H9 (cell line): ENCODE results near the gene TSPAN8. TPM values are rescaled to one million over a fixed set of nuclear protein-coding genes. Genes with fewer than 3 reads are reported as not detected.

ENCODE experiments used
- DNase-seq: peaks from one replicate; pipeline ENCODE4 v3.0.0-alpha.2; 2017
- H2AFZ ChIP-seq: one replicate; pipeline ENCODE4 v1.6.1; 2013; ENCODE audit warnings: mild to moderate bottlenecking, low read length, control low read depth, moderate library complexity
- H2AK5ac ChIP-seq: 2 replicates; pipeline ENCODE4 v1.6.1; 2013; ENCODE audit warnings: low read length, control low read depth, mixed read lengths; ENCODE audit not compliant: insufficient read length
- H2BK120ac ChIP-seq: one replicate; pipeline ENCODE4 v1.6.1; 2013; ENCODE audit warnings: low read depth, mild to moderate bottlenecking, low read length, control low read depth, inconsistent platforms; ENCODE audit not compliant: poor library complexity, severe bottlenecking
- H2BK12ac ChIP-seq: 2 replicates; pipeline ENCODE4 v1.6.1; 2013; ENCODE audit warnings: low read length, control low read depth, mixed read lengths, low read depth; ENCODE audit not compliant: insufficient read length
- H2BK15ac ChIP-seq: 2 replicates; pipeline ENCODE4 v1.6.1; 2013; ENCODE audit warnings: low read depth, low read length, control low read depth
- H2BK20ac ChIP-seq: one replicate; pipeline ENCODE4 v1.6.1; 2013; ENCODE audit warnings: low read depth, mild to moderate bottlenecking, low read length, control low read depth, inconsistent platforms; ENCODE audit not compliant: poor library complexity, severe bottlenecking
- H2BK5ac ChIP-seq: 2 replicates; pipeline ENCODE4 v1.6.1; 2013; ENCODE audit warnings: low read length, control low read depth, mixed read lengths; ENCODE audit not compliant: insufficient read length
- H3K14ac ChIP-seq: 2 replicates; pipeline ENCODE4 v1.6.1; 2013; ENCODE audit warnings: low read length, control low read depth; ENCODE audit not compliant: insufficient read depth
- H3K18ac ChIP-seq: 2 replicates; pipeline ENCODE4 v1.6.1; 2013; ENCODE audit warnings: low read depth, mild to moderate bottlenecking, mixed read lengths, low read length, control low read depth; ENCODE audit not compliant: insufficient read length
- H3K23ac ChIP-seq: 2 replicates; pipeline ENCODE4 v1.6.1; 2013; ENCODE audit warnings: low read length, control low read depth, mixed read lengths, low read depth; ENCODE audit not compliant: insufficient read length
- H3K23me2 ChIP-seq: 2 replicates; pipeline ENCODE4 v1.6.1; 2013; ENCODE audit warnings: low read depth, mild to moderate bottlenecking, mixed read lengths, low read length, control low read depth; ENCODE audit not compliant: insufficient read length, poor library complexity, severe bottlenecking
- H3K27ac ChIP-seq: 2 replicates; pipeline ENCODE4 v1.5.1; 2013; ENCODE audit warnings: low read length, control low read depth, mixed read lengths, low read depth; ENCODE audit not compliant: insufficient read length
- H3K27me3 ChIP-seq: 2 replicates; pipeline ENCODE4 v1.6.1; 2013; ENCODE audit warnings: low read length, control low read depth, inconsistent platforms; ENCODE audit not compliant: insufficient read depth
- H3K4ac ChIP-seq: 2 replicates; pipeline ENCODE4 v1.6.1; 2013; ENCODE audit warnings: low read depth, mild to moderate bottlenecking, control low read depth, inconsistent platforms, low read length, moderate library complexity
- H3K4me1 ChIP-seq: 2 replicates; pipeline ENCODE4 v1.6.1; 2013; ENCODE audit warnings: low read length, control low read depth, inconsistent platforms; ENCODE audit not compliant: insufficient read depth
- H3K4me2 ChIP-seq: 2 replicates; pipeline ENCODE4 v1.6.1; 2013; ENCODE audit warnings: low read length, control low read depth, mixed read lengths; ENCODE audit not compliant: insufficient read length, insufficient read depth
- H3K56ac ChIP-seq: 2 replicates; pipeline ENCODE4 v1.6.1; 2013; ENCODE audit warnings: low read depth, mild to moderate bottlenecking, mixed read lengths, low read length, control low read depth; ENCODE audit not compliant: insufficient read length
- H3K79me1 ChIP-seq: 2 replicates; pipeline ENCODE4 v1.6.1; 2013; ENCODE audit warnings: low read depth, mild to moderate bottlenecking, moderate library complexity, low read length, control low read depth, inconsistent platforms; ENCODE audit not compliant: insufficient read depth, poor library complexity, severe bottlenecking
- H3K79me2 ChIP-seq: 2 replicates; pipeline ENCODE4 v1.6.1; 2013; ENCODE audit warnings: low read length, control low read depth, inconsistent platforms; ENCODE audit not compliant: insufficient read depth
- H3K9ac ChIP-seq: 2 replicates; pipeline ENCODE4 v1.6.1; 2013; ENCODE audit warnings: low read length, control low read depth, mixed read lengths; ENCODE audit not compliant: insufficient read length; ENCODE audit errors: extremely low read depth
- H3K9me3 ChIP-seq: one replicate; pipeline ENCODE4 v1.6.1; 2013; ENCODE audit warnings: low read depth, low read length, inconsistent platforms; ENCODE audit not compliant: control insufficient read depth
- H3T11ph ChIP-seq: one replicate; pipeline ENCODE4 v1.6.1; 2013; ENCODE audit warnings: mild to moderate bottlenecking, low read length, control low read depth, inconsistent platforms
- H4K20me1 ChIP-seq: one replicate; pipeline ENCODE4 v1.6.1; 2013; ENCODE audit not compliant: control insufficient read depth, insufficient read length, insufficient read depth
- H4K5ac ChIP-seq: 2 replicates; pipeline ENCODE4 v1.6.1; 2013; ENCODE audit warnings: low read depth, mild to moderate bottlenecking, mixed read lengths, low read length, control low read depth; ENCODE audit not compliant: insufficient read length
- H4K8ac ChIP-seq: replicated peaks from 2 replicates; pipeline ENCODE4 v1.6.1; 2013; ENCODE audit warnings: low read length, control low read depth, mixed read lengths, low read depth; ENCODE audit not compliant: insufficient read length
- H4K91ac ChIP-seq: 2 replicates; pipeline ENCODE4 v1.6.1; 2013; ENCODE audit warnings: low read depth, mild to moderate bottlenecking, moderate library complexity, mixed read lengths, low read length, control low read depth; ENCODE audit not compliant: insufficient read length
- H3K27ac Mint-ChIP-seq, 3 experiments: 2 replicates in 2 of 3; 3 replicates in 1 of 3; pipeline ENCODE4 v1.8.0; 2020 to 2021; ENCODE audit warnings: mixed read lengths in 3 of 3, mild to moderate bottlenecking in 1 of 3, moderate library complexity in 1 of 3
- H3K27me3 Mint-ChIP-seq: 2 replicates; pipeline ENCODE4 v1.8.0; 2021; ENCODE audit warnings: low read depth, mild to moderate bottlenecking, moderate library complexity, mixed read lengths
- H3K36me3 Mint-ChIP-seq, 3 experiments: 2 replicates in 2 of 3; 3 replicates in 1 of 3; pipeline ENCODE4 v1.8.0; 2020 to 2021; ENCODE audit warnings: low read depth in 3 of 3, mixed read lengths in 3 of 3; ENCODE audit not compliant: insufficient read depth in 1 of 3
- H3K4me1 Mint-ChIP-seq, 2 experiments: 2 replicates each; pipeline ENCODE4 v1.8.0; 2020; ENCODE audit warnings: mixed read lengths in 2 of 2
- H3K4me3 Mint-ChIP-seq, 2 experiments: 2 replicates in 1 of 2; 3 replicates in 1 of 2; pipeline ENCODE4 v1.8.0; 2020 to 2021; ENCODE audit warnings: mild to moderate bottlenecking in 2 of 2, mixed read lengths in 2 of 2, moderate library complexity in 1 of 2
- H3K9me3 Mint-ChIP-seq, 2 experiments: 2 replicates in 1 of 2; 3 replicates in 1 of 2; pipeline ENCODE4 v1.8.0; 2020; ENCODE audit warnings: mild to moderate bottlenecking in 2 of 2, mixed read lengths in 2 of 2, moderate library complexity in 1 of 2
- WGBS: extraction: QIAGEN DNeasy Blood & Tissue Kit; methylation state at CpG from one replicate; pipeline ENCODE4 v1.1.7; 2013; ENCODE audit warnings: missing lambda C conversion rate, low lambda C conversion rate, mixed read lengths; ENCODE audit not compliant: insufficient read length; ENCODE audit errors: extremely low coverage; 5-methylcytosine and 5-hydroxymethylcytosine counted together
- total RNA-seq: library from RNA; stranded (reverse); gene quantifications from 2 replicates; pipeline ENCODE4 v1.2.1, GENCODE V29; 2021
- TF ChIP-seq, protein P1 (sequence below): fragments of 200-600 bp; sonication (generic); conservative IDR thresholded peaks from 3 replicates; pipeline ENCODE4 v1.8.0; 2021; ENCODE audit warnings: antibody characterized with exemption, mild to moderate bottlenecking

TSPAN8 gene
- total RNA-seq, 1 experiment from 2014 or later: not detected

DNA sequence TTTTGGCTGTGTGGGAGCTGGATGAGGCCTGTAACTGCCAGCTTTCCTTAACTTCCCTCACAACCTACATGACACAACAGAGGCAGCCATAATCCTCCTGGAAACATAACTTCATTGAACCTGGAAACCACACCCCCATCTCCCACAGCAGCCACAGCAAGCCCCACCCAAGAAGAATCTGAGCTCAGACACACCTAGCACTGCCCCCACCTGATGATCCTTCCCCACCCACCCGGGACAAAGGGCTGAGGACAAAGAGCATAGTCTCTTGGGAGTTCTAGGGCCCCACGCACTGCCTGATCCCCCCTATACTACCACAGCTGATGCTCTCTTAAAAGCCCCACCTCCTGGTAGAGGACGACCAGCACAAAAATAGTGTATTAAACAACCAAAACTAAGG, 29.6 kb upstream of the TSPAN8 start:
- Histone ChIP-seq H3K14ac (no peak overlapping the region), H3K4me2 (no peak overlapping the region), H3K4ac (no peak overlapping the region), H3K9ac (no peak overlapping the region), H2AK5ac (no peak overlapping the region), H3K56ac (no peak overlapping the region), H3K27me3 (no peaks in the 10 kb centered on the region), H4K20me1 (no peaks in the 10 kb centered on the region), H3K79me2 (no peaks in the 10 kb centered on the region), H3K18ac (no peak overlapping the region), H4K91ac (no peak overlapping the region), H3K9me3 (no peaks in the 10 kb centered on the region), H2BK5ac (no peak overlapping the region), H4K5ac (no peak overlapping the region), H3T11ph (no peak overlapping the region), H4K8ac (no peak overlapping the region), H3K23ac (no peak overlapping the region), H3K4me1 (no peaks in the 10 kb centered on the region; the same call in 1 of the 2 replicates), H2AFZ (no peak overlapping the region), H2BK12ac (no peak overlapping the region), H2BK20ac (no peak overlapping the region), H3K27ac (no peak overlapping the region), H3K79me1 (no peaks in the 10 kb centered on the region), H3K23me2 (no peaks in the 10 kb centered on the region), H2BK15ac (no peak overlapping the region), H2BK120ac (no peak overlapping the region)
- Mint-ChIP-seq H3K4me1 (peaks cover 19 to 26% of the 10 kb centered on the region in 2 experiments), H3K4me3 (no peak overlapping the region), H3K9me3 (no peaks in the 10 kb centered on the region; a peak in 2 of 5 replicates), H3K27me3 (no peaks in the 10 kb centered on the region), H3K36me3 (peaks cover 0 to 20% (median 0%) of the 10 kb centered on the region in 3 experiments; a peak in 3 of 7 replicates), H3K27ac (no peak overlapping the region)
- no CpG with 5 or more reads among the region's 3 CpGs for WGBS
- TF ChIP-seq, protein P1, sequence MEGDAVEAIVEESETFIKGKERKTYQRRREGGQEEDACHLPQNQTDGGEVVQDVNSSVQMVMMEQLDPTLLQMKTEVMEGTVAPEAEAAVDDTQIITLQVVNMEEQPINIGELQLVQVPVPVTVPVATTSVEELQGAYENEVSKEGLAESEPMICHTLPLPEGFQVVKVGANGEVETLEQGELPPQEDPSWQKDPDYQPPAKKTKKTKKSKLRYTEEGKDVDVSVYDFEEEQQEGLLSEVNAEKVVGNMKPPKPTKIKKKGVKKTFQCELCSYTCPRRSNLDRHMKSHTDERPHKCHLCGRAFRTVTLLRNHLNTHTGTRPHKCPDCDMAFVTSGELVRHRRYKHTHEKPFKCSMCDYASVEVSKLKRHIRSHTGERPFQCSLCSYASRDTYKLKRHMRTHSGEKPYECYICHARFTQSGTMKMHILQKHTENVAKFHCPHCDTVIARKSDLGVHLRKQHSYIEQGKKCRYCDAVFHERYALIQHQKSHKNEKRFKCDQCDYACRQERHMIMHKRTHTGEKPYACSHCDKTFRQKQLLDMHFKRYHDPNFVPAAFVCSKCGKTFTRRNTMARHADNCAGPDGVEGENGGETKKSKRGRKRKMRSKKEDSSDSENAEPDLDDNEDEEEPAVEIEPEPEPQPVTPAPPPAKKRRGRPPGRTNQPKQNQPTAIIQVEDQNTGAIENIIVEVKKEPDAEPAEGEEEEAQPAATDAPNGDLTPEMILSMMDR: no peak
- no peak for DNase-seq
